Nephron progenitor cell (in vitro differentiated cells): ENCODE results near the gene DPH3.

Experiments used
- DNase-seq: peaks from one replicate; pipeline ENCODE4 v3.0.0; 2021
- H3K27ac Mint-ChIP-seq: 2 replicates; pipeline ENCODE4 v1.8.0; 2021; ENCODE audit warnings: mild to moderate bottlenecking, moderate library complexity, mixed read lengths
- H3K27me3 Mint-ChIP-seq: 2 replicates; pipeline ENCODE4 v1.8.0; 2021; ENCODE audit warnings: mild to moderate bottlenecking, low read depth, mixed read lengths; ENCODE audit not compliant: poor library complexity
- H3K36me3 Mint-ChIP-seq: 2 replicates; pipeline ENCODE4 v1.8.0; 2021; ENCODE audit warnings: low read depth, mixed read lengths
- H3K4me1 Mint-ChIP-seq: 2 replicates; pipeline ENCODE4 v1.8.0; 2021; ENCODE audit warnings: mixed read lengths
- H3K4me3 Mint-ChIP-seq: 2 replicates; pipeline ENCODE4 v1.8.0; 2021; ENCODE audit warnings: mild to moderate bottlenecking, moderate library complexity, mixed read lengths
- H3K9me3 Mint-ChIP-seq: 2 replicates; pipeline ENCODE4 v1.8.0; 2021; ENCODE audit warnings: mild to moderate bottlenecking, moderate library complexity, mixed read lengths
- TF ChIP-seq, protein P1 (sequence below): fragments of 200-600 bp; sonication (generic); IDR thresholded peaks from 2 replicates; pipeline ENCODE4 v1.5.0; 2021; ENCODE audit warnings: antibody characterized with exemption

Gene DPH3

DNA sequence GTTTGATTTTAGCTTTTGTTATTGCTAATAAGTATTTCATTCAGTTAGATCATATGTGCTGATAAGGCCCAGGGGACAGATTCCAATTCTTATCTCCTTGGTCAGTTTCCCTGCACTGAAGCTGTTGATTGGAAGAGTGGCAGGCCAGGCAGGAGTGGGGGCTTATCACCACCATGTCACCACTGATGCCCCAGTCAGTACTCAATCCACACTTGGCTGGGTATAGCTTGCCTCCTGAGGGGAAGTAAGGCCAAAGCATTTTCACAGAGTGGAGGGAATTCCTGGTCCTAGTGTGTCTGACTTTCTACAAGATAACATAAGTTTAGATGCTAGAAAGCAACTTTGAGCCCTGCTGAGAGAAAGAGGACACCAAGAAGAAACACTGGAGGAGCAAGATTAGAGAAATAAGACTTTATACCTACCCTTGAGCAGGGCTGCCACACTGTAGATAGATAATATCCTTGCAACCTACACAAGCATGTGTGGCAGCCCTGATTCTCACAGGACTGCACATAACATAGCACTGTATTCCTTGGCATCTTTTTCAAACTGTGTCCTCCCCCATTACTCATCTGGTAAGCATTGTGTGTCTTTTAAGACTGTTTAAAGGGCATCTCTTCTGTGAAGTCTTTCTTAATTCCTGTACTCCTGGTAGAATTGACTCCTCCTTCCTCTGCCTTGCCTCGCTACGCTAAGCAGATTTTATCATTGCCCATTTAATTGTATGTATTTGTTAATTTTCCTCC lies 24.6 kb upstream of the DPH3 start:
- H3K27ac Mint-ChIP-seq = no peak overlapping the region
- H3K4me1 Mint-ChIP-seq = peaks cover 6% of the 10 kb centered on the region
- H3K27me3 Mint-ChIP-seq = no peaks in the 10 kb centered on the region
- TF ChIP-seq, protein P1, sequence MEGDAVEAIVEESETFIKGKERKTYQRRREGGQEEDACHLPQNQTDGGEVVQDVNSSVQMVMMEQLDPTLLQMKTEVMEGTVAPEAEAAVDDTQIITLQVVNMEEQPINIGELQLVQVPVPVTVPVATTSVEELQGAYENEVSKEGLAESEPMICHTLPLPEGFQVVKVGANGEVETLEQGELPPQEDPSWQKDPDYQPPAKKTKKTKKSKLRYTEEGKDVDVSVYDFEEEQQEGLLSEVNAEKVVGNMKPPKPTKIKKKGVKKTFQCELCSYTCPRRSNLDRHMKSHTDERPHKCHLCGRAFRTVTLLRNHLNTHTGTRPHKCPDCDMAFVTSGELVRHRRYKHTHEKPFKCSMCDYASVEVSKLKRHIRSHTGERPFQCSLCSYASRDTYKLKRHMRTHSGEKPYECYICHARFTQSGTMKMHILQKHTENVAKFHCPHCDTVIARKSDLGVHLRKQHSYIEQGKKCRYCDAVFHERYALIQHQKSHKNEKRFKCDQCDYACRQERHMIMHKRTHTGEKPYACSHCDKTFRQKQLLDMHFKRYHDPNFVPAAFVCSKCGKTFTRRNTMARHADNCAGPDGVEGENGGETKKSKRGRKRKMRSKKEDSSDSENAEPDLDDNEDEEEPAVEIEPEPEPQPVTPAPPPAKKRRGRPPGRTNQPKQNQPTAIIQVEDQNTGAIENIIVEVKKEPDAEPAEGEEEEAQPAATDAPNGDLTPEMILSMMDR = no peak
- H3K9me3 Mint-ChIP-seq = peaks cover 17% of the 10 kb centered on the region
- H3K36me3 Mint-ChIP-seq = peaks cover 39% of the 10 kb centered on the region
- no peak for DNase-seq
- no peak overlapping the region for H3K4me3 Mint-ChIP-seq

DNA sequence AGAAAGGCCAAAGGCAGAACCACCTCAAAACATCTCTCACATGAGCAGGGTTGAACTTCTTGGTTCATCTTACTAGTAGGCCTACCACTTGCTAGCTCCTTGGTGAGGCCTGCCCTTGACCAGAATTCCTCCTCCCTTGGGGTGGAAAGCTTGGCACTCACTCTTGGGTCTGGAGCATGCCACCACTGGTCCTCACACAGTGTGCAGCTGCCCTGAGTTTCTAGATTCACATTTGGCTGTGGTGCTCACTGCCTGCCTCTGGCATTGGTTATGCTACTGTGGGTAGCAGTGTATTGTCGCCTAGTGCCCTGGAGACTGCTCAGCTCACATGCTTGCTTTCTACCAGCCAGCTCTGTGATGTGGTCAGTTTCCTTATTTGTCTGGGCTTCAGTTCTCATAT lies 23.9 kb upstream of the DPH3 start:
- H3K36me3 Mint-ChIP-seq = peaks cover 34% of the 10 kb centered on the region
- H3K4me1 Mint-ChIP-seq = peaks cover 6% of the 10 kb centered on the region
- TF ChIP-seq, protein P1 = no peak
- no peak for DNase-seq
- H3K27ac Mint-ChIP-seq = no peak overlapping the region
- H3K27me3 Mint-ChIP-seq = no peaks in the 10 kb centered on the region
- H3K4me3 Mint-ChIP-seq = no peak overlapping the region
- H3K9me3 Mint-ChIP-seq = peaks cover 10% of the 10 kb centered on the region

DNA sequence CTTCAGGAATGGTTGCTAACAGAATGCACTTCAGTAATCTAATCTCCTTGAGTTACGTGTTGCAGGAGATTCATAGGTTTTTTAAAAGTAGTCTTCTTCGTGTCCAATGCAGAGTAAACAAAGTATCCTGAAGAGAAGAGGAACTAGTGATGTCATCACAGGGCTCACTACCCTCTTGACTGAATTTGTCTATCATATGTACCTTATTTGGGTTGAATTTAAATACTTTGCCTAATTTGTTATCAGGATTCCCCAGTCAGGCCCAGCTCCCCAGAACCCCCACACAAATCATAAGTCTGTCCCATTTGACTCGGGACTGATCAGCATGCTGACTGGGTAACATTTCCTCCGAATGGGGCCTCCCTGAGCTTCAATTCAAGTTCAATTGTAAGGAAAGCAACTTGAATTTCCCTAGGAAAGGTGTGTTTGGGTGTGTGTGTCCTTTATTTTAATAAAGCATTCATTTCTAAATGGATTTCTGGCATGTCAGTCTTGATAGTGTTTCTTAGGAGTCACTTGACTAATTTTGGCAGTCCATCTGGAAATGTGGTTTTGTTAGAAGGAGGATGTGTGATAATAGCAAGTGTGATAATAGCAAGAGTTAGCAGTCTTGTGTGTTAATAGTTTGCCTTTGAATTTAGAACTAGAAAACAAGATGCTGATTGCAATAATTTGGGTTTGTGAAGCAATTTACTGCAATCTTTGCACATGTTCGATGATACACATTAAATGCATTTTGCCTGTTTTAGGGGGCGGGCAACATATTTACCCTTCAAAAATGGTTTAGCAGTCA lies 22.2 kb upstream of the DPH3 start:
- no peak for DNase-seq
- H3K27ac Mint-ChIP-seq = no peak overlapping the region
- TF ChIP-seq, protein P1 = no peak
- H3K4me1 Mint-ChIP-seq = peaks cover 6% of the 10 kb centered on the region
- no peak overlapping the region for H3K4me3 Mint-ChIP-seq
- no peaks in the 10 kb centered on the region for H3K27me3 Mint-ChIP-seq
- peaks cover 34% of the 10 kb centered on the region for H3K36me3 Mint-ChIP-seq
- H3K9me3 Mint-ChIP-seq = no peaks in the 10 kb centered on the region

DNA sequence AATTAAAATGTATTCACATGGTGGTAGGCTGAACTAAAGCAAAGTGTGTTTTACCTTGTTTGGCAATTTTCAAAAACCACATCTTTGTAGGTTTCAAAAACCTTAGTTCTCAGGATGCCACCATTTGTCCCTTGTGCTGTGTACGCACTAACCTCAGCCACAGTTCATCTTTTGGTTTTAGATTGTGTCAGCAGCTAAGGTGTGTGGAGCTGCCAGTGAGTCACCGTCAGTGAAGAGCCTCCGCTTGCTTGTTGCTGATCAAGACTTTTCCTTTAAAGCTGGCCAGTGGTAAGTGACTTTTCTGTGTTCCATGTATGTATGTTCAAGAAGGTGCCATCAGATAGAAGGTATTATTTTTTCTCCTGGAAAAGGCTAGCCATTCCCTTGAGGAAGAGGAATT lies 21.4 kb upstream of the DPH3 start:
- Mint-ChIP-seq H3K4me1 (peaks cover 6% of the 10 kb centered on the region), H3K27ac (no peak overlapping the region), H3K9me3 (no peaks in the 10 kb centered on the region), H3K36me3 (peaks cover 26% of the 10 kb centered on the region), H3K27me3 (no peaks in the 10 kb centered on the region), H3K4me3 (no peak overlapping the region)
- DNase-seq = no peak
- TF ChIP-seq, protein P1 = no peak

DNA sequence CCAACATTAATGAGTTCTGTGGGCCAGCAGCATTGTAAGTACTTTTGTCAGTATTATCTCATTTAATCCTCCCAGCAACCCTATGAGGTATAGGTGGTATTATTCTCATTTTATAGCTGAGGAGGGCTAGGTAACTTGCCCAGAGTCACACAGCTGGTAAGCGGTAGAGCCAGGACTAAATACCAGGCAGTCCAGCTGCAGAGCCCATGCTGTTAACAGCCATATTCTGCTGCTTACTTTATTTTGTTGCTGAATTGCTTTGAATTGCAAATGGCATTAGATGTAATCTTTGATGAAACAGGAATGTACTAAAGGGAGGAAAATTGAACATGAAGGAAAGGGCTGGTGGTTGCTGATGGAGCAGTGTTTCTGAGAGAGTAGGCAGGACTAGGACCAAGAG lies 19.9 kb upstream of the DPH3 start:
- H3K27me3 Mint-ChIP-seq = no peaks in the 10 kb centered on the region
- H3K4me3 Mint-ChIP-seq = no peak overlapping the region
- H3K9me3 Mint-ChIP-seq = no peaks in the 10 kb centered on the region
- peak overlapping the region; percentile 7 for H3K27ac Mint-ChIP-seq
- TF ChIP-seq, protein P1 = no peak
- DNase-seq = no peak
- H3K4me1 Mint-ChIP-seq = peaks cover 6% of the 10 kb centered on the region
- peaks cover 17% of the 10 kb centered on the region for H3K36me3 Mint-ChIP-seq
